LHCN-M2 (cell line): ENCODE measurements around the gene OSBPL8. TPM values are rescaled to one million over a fixed set of nuclear protein-coding genes. Genes with fewer than 3 reads are reported as not detected.

Experiments used
- DNase-seq: peaks from one replicate; pipeline ENCODE4 v3.0.0-alpha.2; 2012; ENCODE audit warnings: low read depth
- total RNA-seq: library from RNA; depleted of rRNA; stranded (reverse); fragments of >200 nt; gene quantifications from 2 replicates; pipeline ENCODE4 v1.2.3, GENCODE V29; 2014

OSBPL8 gene
- total RNA-seq, 1 experiment from 2014 or later = 56.8 TPM

GRCh38 chr12:76470028-76470939, 89.3 kb downstream of the OSBPL8 start:
- peak; percentile 91 for DNase-seq

GRCh38 chr12:76464631-76465166, 94.9 kb downstream of the OSBPL8 start:
- DNase-seq = no peak

- DNase-seq = no peak
Measured at GRCh38 chr12:76462668-76463224, 96.8 kb downstream of the OSBPL8 start.

GRCh38 chr12:76460807-76461206, 98.8 kb downstream of the OSBPL8 start:
- DNase-seq = no peak

GRCh38 chr12:76457818-76458217, 101.8 kb downstream of the OSBPL8 start:
- no peak for DNase-seq

- DNase-seq = no peak
Measured at GRCh38 chr12:76457010-76457409, 102.6 kb downstream of the OSBPL8 start.

GRCh38 chr12:76455582-76456345, 103.8 kb downstream of the OSBPL8 start:
- peak; percentile 88 for DNase-seq

GRCh38 chr12:76451528-76451927, 108.0 kb downstream of the OSBPL8 start:
- DNase-seq = no peak

- peak; percentile 68 for DNase-seq
Measured at GRCh38 chr12:76450690-76451089, 108.9 kb downstream of the OSBPL8 start.

GRCh38 chr12:76449993-76450392, 109.6 kb downstream of the OSBPL8 start:
- DNase-seq = no peak

GRCh38 chr12:76449583-76449982, 110.0 kb downstream of the OSBPL8 start:
- DNase-seq = peak; percentile 50

GRCh38 chr12:76449016-76449415, 110.6 kb downstream of the OSBPL8 start:
- no peak for DNase-seq

- DNase-seq = no peak
Measured at GRCh38 chr12:76446090-76446489, 113.5 kb downstream of the OSBPL8 start.

- no peak for DNase-seq
Measured at GRCh38 chr12:76445462-76445861, 114.1 kb downstream of the OSBPL8 start.

GRCh38 chr12:76444408-76444984, 115.1 kb downstream of the OSBPL8 start:
- DNase-seq = no peak

GRCh38 chr12:76441016-76441415, 118.6 kb downstream of the OSBPL8 start:
- no peak for DNase-seq

- no peak for DNase-seq
Measured at GRCh38 chr12:76432733-76433132, 126.8 kb downstream of the OSBPL8 start.

GRCh38 chr12:76428117-76428516, 131.5 kb downstream of the OSBPL8 start:
- DNase-seq = no peak

GRCh38 chr12:76426160-76426559, 133.4 kb downstream of the OSBPL8 start:
- no peak for DNase-seq

- DNase-seq = no peak
Measured at GRCh38 chr12:76424941-76425340, 134.6 kb downstream of the OSBPL8 start.
